Smooth muscle cell (in vitro differentiated cells): Measurements from ENCODE around the gene EFCAB6. TPM values are rescaled to one million over a fixed set of nuclear protein-coding genes. Genes with fewer than 3 reads are reported as not detected.

Source experiments
- DNase-seq: peaks from one replicate; lab custom pipeline; 2025; ENCODE audit not compliant: unreplicated experiment; lab: John Stamatoyannopoulos, UW
- H2AFZ ChIP-seq: fragments of 200-600 bp; sonication (generic); 2 replicates; pipeline ENCODE4 v1.6.0; 2016; ENCODE audit warnings: antibody characterized with exemption, low read depth, mild to moderate bottlenecking
- H3F3A ChIP-seq: fragments of 200-600 bp; sonication (generic); 2 replicates; pipeline ENCODE4 v1.6.0; 2017; ENCODE audit warnings: antibody characterized with exemption, low read depth
- H3K27ac ChIP-seq: fragments of 200-600 bp; sonication (generic); 2 replicates; pipeline ENCODE4 v1.5.1; 2016; ENCODE audit warnings: low read depth, mild to moderate bottlenecking
- H3K27me3 ChIP-seq: fragments of 200-600 bp; sonication (generic); 2 replicates; pipeline ENCODE4 v1.6.1; 2016; ENCODE audit warnings: low read depth, mild to moderate bottlenecking
- H3K36me3 ChIP-seq: fragments of 200-600 bp; sonication (generic); 2 replicates; pipeline ENCODE4 v1.5.1; 2016; ENCODE audit warnings: low read depth
- H3K4me1 ChIP-seq: fragments of 200-600 bp; sonication (generic); 2 replicates; pipeline ENCODE4 v1.5.1; 2016; ENCODE audit warnings: low read depth
- H3K4me2 ChIP-seq: fragments of 200-600 bp; sonication (generic); 2 replicates; pipeline ENCODE4 v1.6.0; 2016; ENCODE audit warnings: mild to moderate bottlenecking
- H3K4me3 ChIP-seq: fragments of 200-600 bp; sonication (generic); 2 replicates; pipeline ENCODE4 v1.5.1; 2016; ENCODE audit warnings: mild to moderate bottlenecking
- H3K79me2 ChIP-seq: fragments of 200-600 bp; sonication (generic); 2 replicates; pipeline ENCODE4 v1.6.0; 2016; ENCODE audit warnings: low read depth, mild to moderate bottlenecking
- H3K9ac ChIP-seq: fragments of 200-600 bp; sonication (generic); 2 replicates; pipeline ENCODE4 v1.6.0; 2016; ENCODE audit warnings: low read depth
- H3K9me3 ChIP-seq: fragments of 200-600 bp; sonication (generic); replicated peaks from 2 replicates; pipeline ENCODE4 v1.5.1; 2016; ENCODE audit warnings: low read depth
- H4K20me1 ChIP-seq: fragments of 200-600 bp; sonication (generic); 2 replicates; pipeline ENCODE4 v1.6.0; 2016; ENCODE audit warnings: low read depth
- WGBS: methylation state at CpG from one replicate; pipeline ENCODE4 v1.1.7; 2016; ENCODE audit warnings: low lambda C conversion rate; 5-methylcytosine and 5-hydroxymethylcytosine counted together
- polyA plus RNA-seq: library from polyadenylated mRNA; unstranded; fragments of >200 nt; fragmentation: Nextera tagmentation; extraction: Ambion mirVana; gene quantifications from 2 replicates; pipeline ENCODE4 v1.2.1, GENCODE V29; 2016
- total RNA-seq: library from RNA; depleted of rRNA; stranded (reverse); fragments of >200 nt; gene quantifications from 2 replicates; pipeline ENCODE4 v1.2.3, GENCODE V29; 2014
- TF ChIP-seq, protein P1 (sequence below): fragments of 200-600 bp; sonication (generic); IDR thresholded peaks from 2 replicates; pipeline ENCODE4 v1.5.1; 2017; ENCODE audit warnings: borderline replicate concordance, mild to moderate bottlenecking, antibody characterized with exemption; ENCODE audit not compliant: insufficient read depth, poor library complexity, severe bottlenecking

EFCAB6 gene
- total and polyA plus RNA-seq, 2 experiments from 2014 or later, result 0.80 to 2.9 TPM

DNA sequence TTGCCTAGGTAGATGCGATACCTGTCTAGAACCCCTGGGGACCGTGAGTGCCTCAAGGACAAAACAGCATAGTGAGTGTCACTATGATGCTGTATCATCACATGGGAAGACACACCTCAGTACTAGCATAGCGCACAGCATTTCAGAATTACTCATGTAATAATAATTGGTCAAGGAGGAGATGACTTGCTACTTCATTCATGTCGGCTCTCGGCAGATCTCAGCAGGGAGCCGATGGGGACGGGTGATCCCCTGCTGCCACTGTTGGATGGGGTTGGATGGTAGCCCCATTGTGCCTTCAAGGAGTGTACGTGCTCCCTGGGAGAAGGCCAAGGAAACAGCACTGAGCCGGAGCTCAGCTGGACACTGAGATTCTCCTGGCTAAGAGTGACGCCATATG lies 186.9 kb downstream of the EFCAB6 start:
- H3K27ac ChIP-seq, result no peak overlapping the region
- H3K9ac ChIP-seq, result no peak overlapping the region

DNA sequence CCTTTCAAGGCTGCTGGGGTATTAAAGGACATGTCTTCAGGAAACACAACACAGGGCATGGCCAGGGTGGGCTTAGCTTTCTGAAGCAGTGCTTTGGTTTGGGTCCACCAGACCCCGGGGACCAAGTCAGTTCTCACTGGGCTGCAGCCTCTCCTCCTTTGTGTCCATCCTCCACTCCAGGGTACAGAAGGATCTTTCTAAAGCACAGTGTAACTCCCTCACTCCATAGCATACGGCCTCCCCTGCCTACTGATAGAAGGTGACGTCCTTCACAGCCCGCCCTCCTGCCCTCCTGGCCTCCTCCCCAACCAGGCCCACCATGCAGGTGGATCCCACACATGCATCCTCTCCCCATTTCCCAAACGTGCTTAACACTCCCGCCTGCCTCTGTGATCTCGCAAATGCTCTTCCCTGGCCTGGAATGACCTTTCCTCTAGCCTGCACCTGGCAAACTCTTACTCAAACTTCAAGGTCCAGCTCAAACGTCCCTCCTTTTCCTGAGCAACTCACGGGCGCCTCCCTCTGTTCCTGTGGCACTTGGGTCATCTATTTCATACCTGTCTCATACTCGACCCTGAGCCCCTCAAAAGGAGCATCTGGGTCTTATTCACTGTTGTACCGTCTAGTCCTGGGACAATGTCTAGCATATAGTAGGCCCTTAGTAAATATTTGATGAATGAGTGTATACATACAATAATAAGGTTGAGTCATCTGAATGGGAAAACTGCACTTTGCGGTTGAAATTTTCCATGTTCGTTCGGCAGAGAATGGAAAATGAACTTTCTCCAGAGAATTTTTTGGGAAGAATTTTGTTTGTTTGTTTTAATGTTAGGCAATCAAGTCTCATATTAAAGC lies 187.7 kb downstream of the EFCAB6 start:
- H3K27ac ChIP-seq, result no peak overlapping the region
- TF ChIP-seq, protein P1, sequence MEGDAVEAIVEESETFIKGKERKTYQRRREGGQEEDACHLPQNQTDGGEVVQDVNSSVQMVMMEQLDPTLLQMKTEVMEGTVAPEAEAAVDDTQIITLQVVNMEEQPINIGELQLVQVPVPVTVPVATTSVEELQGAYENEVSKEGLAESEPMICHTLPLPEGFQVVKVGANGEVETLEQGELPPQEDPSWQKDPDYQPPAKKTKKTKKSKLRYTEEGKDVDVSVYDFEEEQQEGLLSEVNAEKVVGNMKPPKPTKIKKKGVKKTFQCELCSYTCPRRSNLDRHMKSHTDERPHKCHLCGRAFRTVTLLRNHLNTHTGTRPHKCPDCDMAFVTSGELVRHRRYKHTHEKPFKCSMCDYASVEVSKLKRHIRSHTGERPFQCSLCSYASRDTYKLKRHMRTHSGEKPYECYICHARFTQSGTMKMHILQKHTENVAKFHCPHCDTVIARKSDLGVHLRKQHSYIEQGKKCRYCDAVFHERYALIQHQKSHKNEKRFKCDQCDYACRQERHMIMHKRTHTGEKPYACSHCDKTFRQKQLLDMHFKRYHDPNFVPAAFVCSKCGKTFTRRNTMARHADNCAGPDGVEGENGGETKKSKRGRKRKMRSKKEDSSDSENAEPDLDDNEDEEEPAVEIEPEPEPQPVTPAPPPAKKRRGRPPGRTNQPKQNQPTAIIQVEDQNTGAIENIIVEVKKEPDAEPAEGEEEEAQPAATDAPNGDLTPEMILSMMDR, result no peak
- no peaks in the 10 kb centered on the region for H3K4me1 ChIP-seq
- H3F3A ChIP-seq, result no peaks in the 10 kb centered on the region
- H2AFZ ChIP-seq, result no peak overlapping the region
- H3K9me3 ChIP-seq, result no peaks in the 10 kb centered on the region
- no peak overlapping the region for H3K4me2 ChIP-seq
- H3K4me3 ChIP-seq, result no peak overlapping the region
- no peak for DNase-seq
- H3K36me3 ChIP-seq, result no peaks in the 10 kb centered on the region
- H3K79me2 ChIP-seq, result no peaks in the 10 kb centered on the region
- no peaks in the 10 kb centered on the region for H4K20me1 ChIP-seq
- H3K27me3 ChIP-seq, result no peaks in the 10 kb centered on the region
- no peak overlapping the region for H3K9ac ChIP-seq
- 90% methylated on average over 15 of the region's 15 CpGs for WGBS

More for the DNA sequence above, 186.9 kb downstream of the EFCAB6 start:
- Histone ChIP-seq H4K20me1 (no peaks in the 10 kb centered on the region), H3K4me2 (no peak overlapping the region), H3K9me3 (no peaks in the 10 kb centered on the region), H3K27me3 (no peaks in the 10 kb centered on the region), H2AFZ (no peak overlapping the region), H3K4me1 (no peaks in the 10 kb centered on the region), H3K36me3 (no peaks in the 10 kb centered on the region), H3K4me3 (no peak overlapping the region), H3K79me2 (no peaks in the 10 kb centered on the region), H3F3A (no peaks in the 10 kb centered on the region)
- TF ChIP-seq, protein P1, result no peak
- WGBS, result 91% methylated on average over 10 of the region's 10 CpGs
- no peak for DNase-seq

DNA sequence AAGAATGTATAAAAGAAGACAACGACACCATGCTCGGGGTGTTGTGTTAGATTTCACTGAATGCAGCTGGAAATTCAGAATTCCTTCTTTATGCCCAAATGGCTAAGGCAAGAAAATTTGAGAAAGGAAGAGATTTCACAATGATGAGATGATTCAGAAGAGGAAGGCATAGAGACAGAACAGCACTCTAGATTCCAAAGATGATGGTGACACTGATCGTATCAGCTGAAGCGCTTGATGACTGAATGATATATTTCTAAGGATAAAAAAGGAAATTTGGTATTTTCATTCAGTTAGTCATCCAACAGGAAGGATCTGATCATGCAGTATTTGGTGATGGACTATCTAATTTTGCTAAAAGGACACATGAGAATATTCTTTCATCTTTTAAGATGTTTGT lies 189.2 kb downstream of the EFCAB6 start:
- H3K4me2 ChIP-seq, result no peak overlapping the region
- no peaks in the 10 kb centered on the region for H3K9me3 ChIP-seq
- H3K27me3 ChIP-seq, result no peaks in the 10 kb centered on the region
- no peaks in the 10 kb centered on the region for H3K36me3 ChIP-seq
- 87% methylated on average over 4 of the region's 4 CpGs for WGBS
- no peak overlapping the region for H2AFZ ChIP-seq
- no peaks in the 10 kb centered on the region for H3K4me1 ChIP-seq
- DNase-seq, result no peak
- no peaks in the 10 kb centered on the region for H4K20me1 ChIP-seq
- no peak overlapping the region for H3K27ac ChIP-seq
- H3F3A ChIP-seq, result no peaks in the 10 kb centered on the region
- H3K4me3 ChIP-seq, result no peak overlapping the region
- no peaks in the 10 kb centered on the region for H3K79me2 ChIP-seq
- TF ChIP-seq, protein P1, result no peak
- H3K9ac ChIP-seq, result no peak overlapping the region

DNA sequence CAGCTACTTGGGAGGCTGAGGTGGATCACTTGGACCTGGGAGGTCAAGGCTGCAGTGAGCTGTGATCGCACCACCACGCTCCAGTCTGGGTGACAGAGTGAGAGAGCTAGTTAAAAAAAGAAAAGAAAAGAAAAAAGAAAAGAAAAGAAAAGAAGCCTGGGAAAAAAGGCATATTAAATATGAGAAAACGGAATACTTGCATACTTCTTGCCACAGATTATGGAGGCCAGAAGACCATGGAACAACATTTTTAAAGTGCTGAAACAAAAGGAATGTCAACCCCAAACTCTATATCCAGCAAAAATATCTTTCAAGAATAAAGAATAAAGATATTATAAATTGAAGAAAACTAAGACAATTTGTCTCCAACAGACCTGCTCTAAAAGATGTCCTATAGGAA lies 191.9 kb downstream of the EFCAB6 start:
- H3K27ac ChIP-seq, result no peak overlapping the region
- no peak overlapping the region for H2AFZ ChIP-seq
- 95% methylated on average over 3 of the region's 3 CpGs for WGBS
- no peaks in the 10 kb centered on the region for H3K9me3 ChIP-seq
- no peaks in the 10 kb centered on the region for H3K36me3 ChIP-seq
- H3K27me3 ChIP-seq, result no peaks in the 10 kb centered on the region
- H3K4me3 ChIP-seq, result no peak overlapping the region
- H3K79me2 ChIP-seq, result no peaks in the 10 kb centered on the region
- no peak overlapping the region for H3K4me2 ChIP-seq
- TF ChIP-seq, protein P1, result no peak
- no peaks in the 10 kb centered on the region for H4K20me1 ChIP-seq
- no peaks in the 10 kb centered on the region for H3F3A ChIP-seq
- no peaks in the 10 kb centered on the region for H3K4me1 ChIP-seq
- H3K9ac ChIP-seq, result no peak overlapping the region
- no peak for DNase-seq
